ENCODE data around the gene FLNB.

Gene FLNB

GRCh38 chr3:58041182-58041825, 33.1 kb downstream of the FLNB start:
- Histone ChIP-seq H3K9ac (ENCODE audit: low read length) (no peak overlapping the region), H3K9me3 (ENCODE audit: low read length) (no peaks in the 10 kb centered on the region), H3K4me3 (ENCODE audit: low read depth, low read length, poor library complexity, severe bottlenecking) (no peak overlapping the region), H2AFZ (ENCODE audit: low read length) (no peak overlapping the region), H3F3A (ENCODE audit: insufficient read depth, low read length) (no peaks in the 10 kb centered on the region), H3K27me3 (ENCODE audit: insufficient read depth, low read length) (no peaks in the 10 kb centered on the region), H3K27ac (ENCODE audit: low read depth, low read length, poor library complexity, severe bottlenecking) (no peak overlapping the region), H3K4me2 (ENCODE audit: low read length) (no peak overlapping the region), H3K36me3 (ENCODE audit: insufficient read depth, low read length) (no peaks in the 10 kb centered on the region), H3K9me2 (ENCODE audit: low read depth, low read length) (no peaks in the 10 kb centered on the region), H3K4me1 (ENCODE audit: insufficient read depth, low read length, severe bottlenecking) (no peaks in the 10 kb centered on the region), H3K79me2 (ENCODE audit: insufficient read depth, low read length) (no peaks in the 10 kb centered on the region), H4K20me1 (ENCODE audit: insufficient read depth, low read length) (no peaks in the 10 kb centered on the region)
- TF ChIP-seq EZH2 (IDR thresholded peaks at IDR 0.05; ENCODE audit: borderline replicate concordance, low read length) (no peak), CTCF (IDR thresholded peaks at IDR 0.05; ENCODE audit: low read length) (no peak)

- H3K27ac ChIP-seq (ENCODE audit: low read depth, low read length, poor library complexity, severe bottlenecking), result no peak overlapping the region
- no peak overlapping the region for H3K4me3 ChIP-seq (ENCODE audit: low read depth, low read length, poor library complexity, severe bottlenecking)
- no peaks in the 10 kb centered on the region for H3K4me1 ChIP-seq (ENCODE audit: insufficient read depth, low read length, severe bottlenecking)
These were observed 33.7 kb downstream of the FLNB start for GRCh38 chr3:58041826-58042324.

GRCh38 chr3:58042947-58043707, 34.9 kb downstream of the FLNB start:
- Histone ChIP-seq H2AFZ (ENCODE audit: low read length) (no peak overlapping the region), H3K27me3 (ENCODE audit: insufficient read depth, low read length) (no peaks in the 10 kb centered on the region), H4K20me1 (ENCODE audit: insufficient read depth, low read length) (no peaks in the 10 kb centered on the region), H3K9me3 (ENCODE audit: low read length) (no peaks in the 10 kb centered on the region), H3K27ac (ENCODE audit: low read depth, low read length, poor library complexity, severe bottlenecking) (no peak overlapping the region), H3K79me2 (ENCODE audit: insufficient read depth, low read length) (no peaks in the 10 kb centered on the region), H3K4me3 (ENCODE audit: low read depth, low read length, poor library complexity, severe bottlenecking) (no peak overlapping the region), H3K4me1 (ENCODE audit: insufficient read depth, low read length, severe bottlenecking) (no peaks in the 10 kb centered on the region), H3F3A (ENCODE audit: insufficient read depth, low read length) (no peaks in the 10 kb centered on the region), H3K36me3 (ENCODE audit: insufficient read depth, low read length) (no peaks in the 10 kb centered on the region), H3K9me2 (ENCODE audit: low read depth, low read length) (no peaks in the 10 kb centered on the region), H3K9ac (ENCODE audit: low read length) (no peak overlapping the region), H3K4me2 (ENCODE audit: low read length) (no peak overlapping the region)
- no peak for TF ChIP-seq EZH2 (IDR thresholded peaks at IDR 0.05; ENCODE audit: borderline replicate concordance, low read length)
- no peak for TF ChIP-seq CTCF (IDR thresholded peaks at IDR 0.05; ENCODE audit: low read length)

More at GRCh38 chr3:58041826-58042324, 33.7 kb downstream of the FLNB start:
- H3K4me2 ChIP-seq (ENCODE audit: low read length), result no peak overlapping the region
- H3K79me2 ChIP-seq (ENCODE audit: insufficient read depth, low read length), result no peaks in the 10 kb centered on the region
- H2AFZ ChIP-seq (ENCODE audit: low read length), result no peak overlapping the region
- H4K20me1 ChIP-seq (ENCODE audit: insufficient read depth, low read length), result no peaks in the 10 kb centered on the region
- H3F3A ChIP-seq (ENCODE audit: insufficient read depth, low read length), result no peaks in the 10 kb centered on the region
- no peak overlapping the region for H3K9ac ChIP-seq (ENCODE audit: low read length)
- H3K27me3 ChIP-seq (ENCODE audit: insufficient read depth, low read length), result no peaks in the 10 kb centered on the region
- no peak for TF ChIP-seq EZH2 (IDR thresholded peaks at IDR 0.05; ENCODE audit: borderline replicate concordance, low read length)
- no peak for TF ChIP-seq CTCF (IDR thresholded peaks at IDR 0.05; ENCODE audit: low read length)
- no peaks in the 10 kb centered on the region for H3K9me2 ChIP-seq (ENCODE audit: low read depth, low read length)
- H3K9me3 ChIP-seq (ENCODE audit: low read length), result no peaks in the 10 kb centered on the region
- no peaks in the 10 kb centered on the region for H3K36me3 ChIP-seq (ENCODE audit: insufficient read depth, low read length)
